ENCODE data around the gene ZNF154. TPM values are rescaled to one million over a fixed set of nuclear protein-coding genes. Genes with fewer than 3 reads are reported as not detected.

ZNF154 gene
- polyA plus RNA-seq, 6 donors from 2014 or later: 4.3 to 12.9 (median 6.0) TPM

DNA sequence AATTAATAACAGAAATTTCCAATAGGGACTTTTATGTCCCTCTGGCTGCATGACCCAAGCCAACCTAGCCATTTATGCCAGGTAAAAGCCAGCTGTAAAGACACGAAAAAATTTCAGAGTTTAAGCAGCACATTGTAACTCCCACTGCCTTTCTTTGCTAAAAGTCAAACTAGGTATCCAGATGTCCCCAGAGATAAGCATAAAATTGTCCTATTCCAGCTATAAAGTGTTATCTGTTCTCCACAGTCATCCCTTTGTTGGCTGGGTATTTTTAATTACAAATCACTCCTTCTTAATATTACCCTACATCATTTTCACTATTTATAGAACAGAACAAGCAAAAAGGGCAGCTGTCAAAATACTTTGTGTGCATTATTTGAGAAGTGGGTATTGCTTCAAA, 3.2 kb upstream of the ZNF154 start:
- Mint-ChIP-seq H3K36me3 (peaks cover 11 to 17% of the 10 kb centered on the region in 2 donors), H3K4me3 (peak overlapping the region in 1 of 8 donors; percentile 1), H3K27me3 (no peaks in the 10 kb centered on the region), H3K4me1 (peaks cover 19 to 26% (median 22%) of the 10 kb centered on the region in 3 donors), H3K27ac (peak overlapping the region in 1 of 6 donors; percentile 50), H3K9me3 (peaks cover 0 to 9% (median 3%) of the 10 kb centered on the region in 7 donors)
- ATAC-seq (ENCODE audit: low read depth in 2 of 2): no peak
- DNase-seq: no peak

DNA sequence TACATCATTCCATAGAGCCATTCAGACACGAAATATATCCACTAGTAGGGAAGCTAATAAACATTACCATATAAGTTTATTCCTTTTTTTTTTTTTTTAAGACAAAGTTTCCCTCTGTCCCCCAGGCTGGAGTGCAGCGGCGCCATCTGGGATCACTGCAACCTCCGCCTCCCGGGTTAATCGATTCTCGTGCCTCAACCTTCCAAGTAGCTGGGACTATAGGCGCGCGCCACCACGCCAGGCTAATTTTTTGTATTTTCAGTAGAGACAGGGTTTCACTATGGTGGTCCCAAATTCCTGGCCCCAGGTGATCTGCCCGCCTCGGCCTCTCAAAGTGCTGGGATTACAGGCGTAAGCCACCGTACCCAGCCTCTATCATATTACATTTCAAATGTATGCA, 612 bp upstream of the ZNF154 start:
- peaks cover 0 to 11% (median 3%) of the 10 kb centered on the region in 7 donors for H3K9me3 Mint-ChIP-seq
- ATAC-seq (ENCODE audit: low read depth in 2 of 2): no peak
- H3K36me3 Mint-ChIP-seq: peaks cover 20 to 30% of the 10 kb centered on the region in 2 donors

DNA sequence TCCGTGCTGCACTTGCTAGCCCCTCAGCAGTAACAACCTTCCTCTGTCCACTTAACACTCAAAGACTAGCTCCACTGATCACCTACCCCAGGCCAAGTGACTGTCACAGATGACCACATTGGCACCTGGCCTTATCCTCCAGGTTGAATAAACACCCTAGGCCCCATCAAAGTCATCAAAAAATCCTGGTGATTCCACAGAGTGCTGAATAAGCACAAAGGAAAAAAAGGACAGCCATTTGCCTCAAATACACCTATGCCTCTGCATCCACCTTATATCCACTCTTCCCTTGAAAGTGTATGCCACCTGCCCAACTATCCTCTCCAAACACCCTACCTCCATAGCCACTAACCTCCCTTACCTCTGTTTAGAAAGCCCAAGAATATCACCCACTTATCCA, 2.7 kb downstream of the ZNF154 start:
- peak overlapping the region; percentile 3 to 99 (median 50) for H3K4me3 Mint-ChIP-seq
- ATAC-seq (ENCODE audit: low read depth in 2 of 2): no peak
- DNase-seq: no peak
- H3K4me1 Mint-ChIP-seq: peaks cover 48 to 61% (median 50%) of the 10 kb centered on the region in 3 donors
- peaks cover 40 to 57% of the 10 kb centered on the region in 2 donors for H3K36me3 Mint-ChIP-seq
- H3K27ac Mint-ChIP-seq: peak overlapping the region in 5 of 6 donors; percentile 33 to 99 (median 62)
- no peaks in the 10 kb centered on the region for H3K27me3 Mint-ChIP-seq
- peaks cover 3 to 24% (median 10%) of the 10 kb centered on the region in 7 donors for H3K9me3 Mint-ChIP-seq

More for the DNA sequence above, 612 bp upstream of the ZNF154 start:
- no peaks in the 10 kb centered on the region for H3K27me3 Mint-ChIP-seq
- DNase-seq: no peak
- H3K4me1 Mint-ChIP-seq: peaks cover 37 to 51% (median 46%) of the 10 kb centered on the region in 3 donors
- peak overlapping the region; percentile 90 to 100 (median 98) for H3K4me3 Mint-ChIP-seq
- peak overlapping the region; percentile 42 to 100 (median 99) for H3K27ac Mint-ChIP-seq

DNA sequence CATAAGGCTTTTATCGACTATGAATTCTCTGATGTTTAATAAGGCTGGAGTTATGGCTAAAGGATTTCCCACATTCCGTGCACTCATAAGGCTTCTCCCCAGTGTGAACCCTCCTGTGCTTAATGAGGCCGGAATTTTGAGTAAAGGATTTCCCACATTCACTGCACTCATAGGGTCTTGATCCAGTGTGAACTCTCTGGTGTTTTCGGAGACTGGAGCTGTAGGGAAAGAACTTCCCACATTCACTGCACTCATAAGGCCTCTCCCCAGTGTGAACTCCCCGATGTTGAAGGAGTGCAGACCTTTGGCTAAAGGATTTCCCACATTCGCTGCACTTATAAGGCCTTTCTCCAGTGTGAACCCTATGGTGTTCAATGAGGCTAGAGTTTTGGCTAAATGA, 7.4 kb downstream of the ZNF154 start:
- ATAC-seq (ENCODE audit: low read depth in 2 of 2): no peak

DNA sequence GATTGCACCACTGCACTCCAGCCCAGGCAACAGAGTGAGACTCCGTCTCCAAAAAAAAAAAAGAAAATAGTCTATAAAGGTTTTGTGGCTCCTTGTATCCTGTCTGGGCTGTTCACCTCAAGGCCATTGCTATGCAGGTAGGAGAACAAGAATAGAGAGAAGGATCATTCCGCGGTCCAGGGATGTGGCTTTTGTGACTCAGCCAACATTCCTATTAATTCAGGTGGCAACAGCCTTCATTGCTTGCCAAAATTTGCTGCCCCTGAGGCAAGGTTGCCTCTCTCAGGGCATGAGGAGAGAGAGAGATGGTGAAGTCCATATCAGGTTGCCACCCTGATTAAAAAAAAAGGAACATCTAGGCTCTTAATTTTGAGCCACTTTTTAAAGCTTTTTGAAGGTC, 19.3 kb downstream of the ZNF154 start:
- Mint-ChIP-seq H3K27me3 (no peaks in the 10 kb centered on the region), H3K9me3 (peaks cover 8 to 52% (median 45%) of the 10 kb centered on the region in 7 donors), H3K36me3 (peaks cover 33 to 37% of the 10 kb centered on the region in 2 donors), H3K27ac (peak overlapping the region in 1 of 6 donors; percentile 26), H3K4me3 (no peak overlapping the region), H3K4me1 (peaks cover 0 to 20% (median 20%) of the 10 kb centered on the region in 3 donors)
- ATAC-seq (ENCODE audit: low read depth in 2 of 2) (no peak), DNase-seq (no peak)

More for the DNA sequence above, 7.4 kb downstream of the ZNF154 start:
- no peak for DNase-seq
- Mint-ChIP-seq H3K4me1 (peaks cover 20 to 30% (median 27%) of the 10 kb centered on the region in 3 donors), H3K4me3 (no peak overlapping the region), H3K9me3 (peaks cover 1 to 21% (median 13%) of the 10 kb centered on the region in 7 donors), H3K27me3 (no peaks in the 10 kb centered on the region), H3K27ac (peak overlapping the region in 1 of 6 donors; percentile 9), H3K36me3 (peaks cover 44 to 49% of the 10 kb centered on the region in 2 donors)

DNA sequence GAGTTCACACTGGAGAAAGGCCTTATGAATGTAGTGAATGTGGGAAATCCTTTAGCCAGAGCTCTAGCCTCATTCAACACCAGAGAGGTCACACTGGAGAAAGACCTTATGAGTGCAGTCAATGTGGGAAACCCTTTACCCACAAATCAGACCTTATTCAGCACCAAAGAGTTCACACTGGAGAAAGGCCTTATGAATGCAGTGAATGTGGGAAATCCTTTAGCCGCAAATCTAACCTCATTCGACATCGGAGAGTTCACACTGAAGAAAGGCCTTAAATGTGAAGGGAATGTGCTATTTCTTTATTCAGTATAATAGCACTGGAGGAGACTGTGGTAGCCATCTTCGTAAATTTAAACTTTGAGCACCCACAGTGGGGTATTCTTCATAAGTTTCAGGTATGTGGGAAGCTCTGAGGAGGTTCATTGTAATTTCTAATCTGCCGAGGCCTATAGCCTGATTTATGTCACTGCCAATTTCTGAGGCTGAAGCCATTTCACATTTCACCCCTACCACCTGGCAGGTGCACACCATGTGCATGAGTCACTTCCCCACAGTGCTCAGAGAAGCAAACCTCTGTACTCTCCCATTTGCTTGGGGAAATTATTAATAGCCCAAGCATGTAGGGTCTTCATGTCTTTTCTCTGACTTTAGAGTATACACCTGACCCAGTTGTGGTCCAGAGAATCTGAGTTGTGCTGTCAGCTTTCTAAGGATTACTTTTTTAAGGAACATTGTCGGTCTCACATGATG, 20.8 kb downstream of the ZNF154 start:
- Mint-ChIP-seq H3K36me3 (peaks cover 49 to 50% of the 10 kb centered on the region in 2 donors), H3K4me3 (no peak overlapping the region), H3K4me1 (peaks cover 13 to 31% (median 30%) of the 10 kb centered on the region in 3 donors), H3K27me3 (no peaks in the 10 kb centered on the region), H3K9me3 (peaks cover 21 to 62% (median 56%) of the 10 kb centered on the region in 7 donors), H3K27ac (no peak overlapping the region)
- DNase-seq (no peak), ATAC-seq (ENCODE audit: low read depth in 2 of 2) (no peak)

DNA sequence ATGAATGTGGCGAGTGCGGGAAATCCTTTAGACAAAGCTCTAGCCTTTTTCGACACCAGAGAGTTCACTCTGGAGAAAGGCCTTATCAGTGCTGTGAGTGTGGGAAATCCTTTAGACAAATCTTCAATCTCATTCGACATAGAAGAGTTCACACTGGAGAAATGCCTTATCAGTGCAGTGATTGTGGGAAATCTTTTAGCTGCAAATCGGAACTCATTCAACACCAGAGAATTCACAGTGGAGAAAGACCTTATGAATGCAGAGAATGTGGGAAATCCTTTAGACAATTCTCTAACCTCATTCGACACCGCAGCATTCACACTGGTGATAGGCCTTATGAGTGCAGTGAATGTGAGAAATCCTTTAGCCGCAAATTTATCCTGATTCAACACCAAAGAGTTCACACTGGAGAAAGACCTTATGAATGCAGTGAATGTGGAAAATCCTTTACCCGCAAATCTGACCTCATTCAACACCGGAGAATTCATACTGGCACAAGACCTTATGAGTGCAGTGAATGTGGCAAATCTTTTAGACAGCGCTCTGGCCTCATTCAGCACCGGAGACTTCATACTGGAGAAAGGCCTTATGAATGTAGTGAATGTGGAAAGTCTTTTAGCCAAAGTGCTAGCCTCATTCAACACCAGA, 21.5 kb downstream of the ZNF154 start:
- Mint-ChIP-seq H3K27me3 (no peaks in the 10 kb centered on the region), H3K4me3 (no peak overlapping the region)
- ATAC-seq (ENCODE audit: low read depth in 2 of 2): no peak

DNA sequence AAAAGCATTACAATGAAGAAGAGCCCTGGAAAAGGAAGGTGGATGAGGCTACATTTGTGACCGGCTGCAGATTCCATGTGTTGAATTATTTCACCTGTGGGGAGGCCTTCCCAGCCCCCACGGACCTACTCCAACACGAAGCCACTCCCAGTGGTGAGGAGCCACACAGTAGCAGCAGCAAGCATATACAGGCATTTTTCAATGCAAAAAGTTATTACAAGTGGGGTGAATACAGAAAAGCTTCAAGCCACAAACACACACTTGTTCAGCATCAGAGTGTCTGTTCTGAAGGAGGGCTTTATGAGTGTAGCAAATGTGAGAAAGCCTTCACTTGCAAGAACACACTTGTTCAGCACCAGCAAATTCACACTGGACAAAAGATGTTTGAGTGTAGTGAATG, 22.3 kb downstream of the ZNF154 start:
- peaks cover 27 to 45% (median 42%) of the 10 kb centered on the region in 3 donors for H3K4me1 Mint-ChIP-seq
- H3K36me3 Mint-ChIP-seq: peaks cover 59 to 63% of the 10 kb centered on the region in 2 donors
- H3K4me3 Mint-ChIP-seq: no peak overlapping the region
- H3K27ac Mint-ChIP-seq: no peak overlapping the region
- no peak for DNase-seq
- H3K27me3 Mint-ChIP-seq: no peaks in the 10 kb centered on the region
- no peak for ATAC-seq (ENCODE audit: low read depth in 2 of 2)
- H3K9me3 Mint-ChIP-seq: peaks cover 26 to 65% (median 58%) of the 10 kb centered on the region in 7 donors

More for the DNA sequence above, 21.5 kb downstream of the ZNF154 start:
- no peak for DNase-seq
- no peak overlapping the region for H3K27ac Mint-ChIP-seq
- peaks cover 20 to 37% (median 35%) of the 10 kb centered on the region in 3 donors for H3K4me1 Mint-ChIP-seq
- peaks cover 26 to 62% (median 58%) of the 10 kb centered on the region in 7 donors for H3K9me3 Mint-ChIP-seq
- peaks cover 56 to 57% of the 10 kb centered on the region in 2 donors for H3K36me3 Mint-ChIP-seq

DNA sequence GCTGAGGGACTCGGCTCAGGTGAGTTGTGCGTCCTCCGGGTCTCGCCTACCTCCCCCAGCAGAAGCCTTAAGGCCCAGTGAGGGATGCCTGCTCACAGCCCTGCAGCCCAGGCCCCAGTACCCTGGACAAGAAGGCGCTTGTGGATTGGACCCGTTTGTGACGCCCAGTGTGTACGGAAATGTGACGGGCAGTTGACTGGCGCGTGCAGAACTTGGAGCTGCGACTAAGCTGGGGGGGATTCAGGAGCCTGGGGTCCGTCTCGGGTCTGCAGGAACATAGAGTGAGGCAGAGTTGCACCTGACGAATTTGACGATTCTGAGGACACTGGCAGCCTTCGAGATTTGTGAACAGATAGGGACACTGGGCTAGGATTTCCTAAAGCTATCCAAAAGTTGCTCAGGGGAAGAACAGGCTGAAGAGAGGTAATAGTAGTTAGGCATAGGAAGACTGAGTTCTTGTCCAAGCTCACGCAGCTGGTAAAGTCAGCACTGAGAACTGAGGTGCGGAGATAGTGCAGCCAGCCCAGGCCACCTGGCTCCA, 26.7 kb downstream of the ZNF154 start:
- H3K4me1 Mint-ChIP-seq: peaks cover 32 to 49% (median 46%) of the 10 kb centered on the region in 3 donors
- H3K36me3 Mint-ChIP-seq: peaks cover 47 to 60% of the 10 kb centered on the region in 2 donors
- ATAC-seq (ENCODE audit: low read depth in 2 of 2): no peak
- peak overlapping the region; percentile 92 to 100 (median 98) for H3K4me3 Mint-ChIP-seq
- DNase-seq: no peak
- H3K27ac Mint-ChIP-seq: peak overlapping the region; percentile 27 to 99 (median 95)
- H3K27me3 Mint-ChIP-seq: peaks cover 0 to 8% (median 0%) of the 10 kb centered on the region in 3 donors
- peaks cover 24 to 48% (median 36%) of the 10 kb centered on the region in 7 donors for H3K9me3 Mint-ChIP-seq

DNA sequence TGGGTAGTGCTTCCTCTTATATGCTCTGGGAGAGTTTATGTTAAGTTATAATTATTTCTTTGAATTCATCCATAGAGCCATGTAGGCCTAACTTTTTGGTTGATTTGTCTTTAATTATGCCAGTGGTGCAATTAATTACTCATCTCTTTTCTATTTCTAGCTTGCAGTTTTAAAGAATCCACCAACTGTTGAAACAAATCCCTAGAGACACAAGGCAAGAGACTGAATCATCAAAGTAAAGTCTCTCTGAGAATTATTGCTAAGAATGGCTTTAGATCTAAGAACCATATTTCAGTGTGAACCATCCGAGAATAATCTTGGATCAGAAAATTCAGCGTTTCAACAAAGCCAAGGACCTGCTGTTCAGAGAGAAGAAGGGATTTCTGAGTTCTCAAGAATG, 33.1 kb downstream of the ZNF154 start:
- no peak for ATAC-seq (ENCODE audit: low read depth in 2 of 2)
- Mint-ChIP-seq H3K27me3 (peaks cover 13 to 27% (median 15%) of the 10 kb centered on the region in 3 donors), H3K4me3 (peak overlapping the region in 1 of 8 donors; percentile 57), H3K27ac (no peak overlapping the region), H3K36me3 (no peaks in the 10 kb centered on the region), H3K9me3 (peaks cover 0 to 5% (median 2%) of the 10 kb centered on the region in 7 donors), H3K4me1 (no peaks in the 10 kb centered on the region)
- no peak for DNase-seq

DNA sequence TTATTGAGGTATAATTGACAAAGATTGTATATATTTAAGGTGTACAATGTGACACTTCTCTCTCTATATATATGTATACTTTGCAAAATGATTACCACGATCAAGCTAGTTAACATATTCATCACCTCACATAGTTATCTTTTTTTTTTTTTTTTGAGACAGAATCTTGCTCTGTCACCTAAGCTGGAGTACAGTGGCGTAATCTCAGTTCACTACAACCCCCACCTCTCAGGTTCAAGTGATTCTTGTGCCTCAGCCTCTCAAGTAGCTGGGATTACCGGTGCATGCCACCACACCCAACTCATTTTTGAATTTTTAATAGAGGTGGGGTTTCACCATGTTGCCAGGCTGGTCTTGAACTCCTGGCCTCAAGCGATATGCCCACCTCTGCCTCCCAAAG, 36.5 kb downstream of the ZNF154 start:
- no peak for ATAC-seq (ENCODE audit: low read depth in 2 of 2)
- no peak for DNase-seq
- H3K4me3 Mint-ChIP-seq: no peak overlapping the region
- no peaks in the 10 kb centered on the region for H3K4me1 Mint-ChIP-seq
- peaks cover 0 to 5% (median 2%) of the 10 kb centered on the region in 7 donors for H3K9me3 Mint-ChIP-seq
- peaks cover 17 to 28% (median 27%) of the 10 kb centered on the region in 3 donors for H3K27me3 Mint-ChIP-seq
- no peaks in the 10 kb centered on the region for H3K36me3 Mint-ChIP-seq
- no peak overlapping the region for H3K27ac Mint-ChIP-seq

DNA sequence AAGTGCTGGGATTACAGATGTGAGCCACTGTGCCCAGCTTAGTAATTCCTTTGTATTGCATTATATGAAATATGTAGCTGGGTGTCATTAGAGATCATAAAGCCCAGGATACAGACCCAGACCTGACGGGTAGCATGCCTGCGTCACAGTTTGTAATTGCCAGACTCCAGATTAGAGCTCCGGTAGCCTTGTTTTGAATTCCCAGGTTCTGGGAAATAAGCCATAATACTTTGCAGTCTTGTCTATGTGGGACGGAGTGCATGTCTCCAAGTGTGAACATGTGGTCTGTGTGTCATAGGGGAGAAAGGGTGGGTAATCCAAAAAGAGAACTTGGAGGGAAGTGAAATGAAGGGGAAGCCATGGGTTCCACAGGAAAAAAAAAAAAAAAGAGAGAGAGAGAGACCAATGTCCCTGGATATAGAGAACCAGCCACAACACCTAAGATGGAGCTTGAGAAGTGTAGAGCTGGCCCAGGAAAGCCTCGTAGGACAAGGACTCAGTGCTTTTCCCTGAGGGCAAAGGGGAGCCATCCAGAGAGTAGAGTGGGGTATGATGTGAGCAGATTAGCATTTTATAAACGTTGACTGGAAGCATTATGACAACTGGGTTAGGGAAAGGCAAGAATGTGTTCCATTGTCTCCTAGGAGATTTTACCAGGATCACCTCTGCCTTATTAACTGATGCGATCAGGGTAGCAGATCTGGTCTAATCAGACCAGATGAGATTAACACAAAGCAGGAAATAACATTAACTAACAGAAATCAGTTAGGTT, 37.7 kb downstream of the ZNF154 start:
- peaks cover 10 to 34% (median 33%) of the 10 kb centered on the region in 3 donors for H3K27me3 Mint-ChIP-seq
- H3K4me1 Mint-ChIP-seq: no peaks in the 10 kb centered on the region
- no peak overlapping the region for H3K4me3 Mint-ChIP-seq
- no peak for ATAC-seq (ENCODE audit: low read depth in 2 of 2)
- H3K27ac Mint-ChIP-seq: no peak overlapping the region
- H3K36me3 Mint-ChIP-seq: no peaks in the 10 kb centered on the region
- H3K9me3 Mint-ChIP-seq: peaks cover 0 to 5% (median 1%) of the 10 kb centered on the region in 7 donors
- no peak for DNase-seq
